ENCODE results near the gene MCM5. TPM values are rescaled to one million over a fixed set of nuclear protein-coding genes. Genes with fewer than 3 reads are reported as not detected.
A peak's percentile ranks its signal among the peaks of the same experiment; 100 is the strongest.
"Not testable (repeated sequence)": the region's sequence is repeated elsewhere in the genome, so short reads cannot be mapped to it uniquely, and the experiment has no call there.

MCM5 gene
- total RNA-seq, 4 donors from 2014 or later = 19.8 to 25.3 (median 22.4) TPM

DNA sequence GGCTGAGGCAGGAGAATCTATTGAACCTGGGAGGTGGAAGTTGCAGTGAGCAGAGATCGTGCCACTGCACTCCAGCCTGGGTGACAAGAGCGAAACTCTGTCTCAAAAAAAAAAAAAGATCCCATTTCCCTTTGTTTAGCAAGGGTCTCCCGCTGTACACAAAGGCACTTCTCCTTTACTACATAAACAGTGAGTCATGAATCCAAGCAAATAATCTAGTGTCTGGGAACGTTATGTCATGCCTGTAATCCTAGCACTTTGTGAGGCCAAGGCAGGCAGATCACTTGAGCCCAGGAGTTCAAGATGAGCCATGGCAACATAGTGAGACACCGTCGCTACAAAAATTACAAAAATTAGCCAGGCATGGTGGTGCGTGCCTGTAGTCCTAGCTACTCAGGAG lies 35.7 kb upstream of the MCM5 start:
- not testable (repeated sequence) for H3K9me3 ChIP-seq; DNase-seq (ENCODE audit: low spot score in 2 of 2); H3K27me3 ChIP-seq; H3K36me3 ChIP-seq; H3K4me3 ChIP-seq; H3K4me1 ChIP-seq
- TF ChIP-seq EP300 (IDR thresholded peaks at IDR 0.05) = peak in 1 of 2 donors; percentile 60
- H3K27ac ChIP-seq = peak overlapping the region in 2 of 4 donors; percentile 23 to 59
- whole genome bisulfite sequencing, 2 donors = 70 to 72% methylated on average over 7 of the region's 7 CpGs

DNA sequence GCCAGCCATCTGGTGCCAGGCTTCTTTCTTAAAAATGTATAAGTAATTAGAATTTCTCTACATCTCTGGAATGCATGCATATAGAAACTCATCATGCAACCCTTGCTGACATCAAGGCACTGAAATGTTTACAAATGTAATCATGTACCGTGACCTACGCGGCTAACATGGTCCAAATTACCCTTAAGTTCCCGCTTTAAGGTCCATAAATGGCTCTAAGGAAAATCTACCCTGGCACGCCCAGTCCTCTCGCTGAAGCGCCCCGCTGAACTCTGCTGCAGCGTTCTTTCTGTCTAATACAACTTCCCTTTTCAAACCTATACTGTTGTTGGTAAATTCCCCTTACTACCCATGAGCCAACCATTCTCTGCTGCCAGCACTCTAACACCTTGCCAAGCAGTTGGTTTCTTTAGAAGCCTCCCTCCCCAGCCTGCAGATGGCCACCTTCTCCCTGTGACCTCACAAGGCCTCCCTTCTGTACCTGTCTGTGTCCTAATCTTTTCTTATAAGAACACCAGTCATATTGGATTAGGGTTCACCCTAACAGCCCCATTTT lies 32.5 kb upstream of the MCM5 start:
- H3K4me1 ChIP-seq = peaks cover 0 to 20% (median 7%) of the 10 kb centered on the region in 4 donors
- peak overlapping the region in 1 of 4 donors; percentile 45 for H3K27ac ChIP-seq
- no peaks in the 10 kb centered on the region for H3K27me3 ChIP-seq
- TF ChIP-seq, protein P1, sequence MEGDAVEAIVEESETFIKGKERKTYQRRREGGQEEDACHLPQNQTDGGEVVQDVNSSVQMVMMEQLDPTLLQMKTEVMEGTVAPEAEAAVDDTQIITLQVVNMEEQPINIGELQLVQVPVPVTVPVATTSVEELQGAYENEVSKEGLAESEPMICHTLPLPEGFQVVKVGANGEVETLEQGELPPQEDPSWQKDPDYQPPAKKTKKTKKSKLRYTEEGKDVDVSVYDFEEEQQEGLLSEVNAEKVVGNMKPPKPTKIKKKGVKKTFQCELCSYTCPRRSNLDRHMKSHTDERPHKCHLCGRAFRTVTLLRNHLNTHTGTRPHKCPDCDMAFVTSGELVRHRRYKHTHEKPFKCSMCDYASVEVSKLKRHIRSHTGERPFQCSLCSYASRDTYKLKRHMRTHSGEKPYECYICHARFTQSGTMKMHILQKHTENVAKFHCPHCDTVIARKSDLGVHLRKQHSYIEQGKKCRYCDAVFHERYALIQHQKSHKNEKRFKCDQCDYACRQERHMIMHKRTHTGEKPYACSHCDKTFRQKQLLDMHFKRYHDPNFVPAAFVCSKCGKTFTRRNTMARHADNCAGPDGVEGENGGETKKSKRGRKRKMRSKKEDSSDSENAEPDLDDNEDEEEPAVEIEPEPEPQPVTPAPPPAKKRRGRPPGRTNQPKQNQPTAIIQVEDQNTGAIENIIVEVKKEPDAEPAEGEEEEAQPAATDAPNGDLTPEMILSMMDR (IDR thresholded peaks at IDR 0.05) = no peak
- TF ChIP-seq POLR2A (IDR thresholded peaks at IDR 0.05) = no peak
- no peak for TF ChIP-seq EP300 (IDR thresholded peaks at IDR 0.05)
- 78 to 79% methylated on average over 9 of the region's 9 CpGs for WGBS, 2 donors
- no peak for DNase-seq (ENCODE audit: low spot score in 2 of 2)
- H3K36me3 ChIP-seq = no peaks in the 10 kb centered on the region
- no peaks in the 10 kb centered on the region for H3K9me3 ChIP-seq
- no peak overlapping the region for H3K4me3 ChIP-seq

- H3K4me1 ChIP-seq = peaks cover 0 to 22% (median 7%) of the 10 kb centered on the region in 4 donors
- DNase-seq (ENCODE audit: low spot score in 2 of 2) = no peak
- no peaks in the 10 kb centered on the region for H3K9me3 ChIP-seq
- H3K27me3 ChIP-seq = no peaks in the 10 kb centered on the region
- H3K4me3 ChIP-seq = no peak overlapping the region
- WGBS, 2 donors = 84 to 86% methylated on average over 6 of the region's 6 CpGs
- H3K27ac ChIP-seq = no peak overlapping the region
- H3K36me3 ChIP-seq = no peaks in the 10 kb centered on the region
- TF ChIP-seq, protein P1 (IDR thresholded peaks at IDR 0.05) = no peak
- TF ChIP-seq EP300 (IDR thresholded peaks at IDR 0.05) (no peak), POLR2A (IDR thresholded peaks at IDR 0.05) (no peak)
Measured at GRCh38 chr22:35368386-35368785, 31.6 kb upstream of the MCM5 start.

DNA sequence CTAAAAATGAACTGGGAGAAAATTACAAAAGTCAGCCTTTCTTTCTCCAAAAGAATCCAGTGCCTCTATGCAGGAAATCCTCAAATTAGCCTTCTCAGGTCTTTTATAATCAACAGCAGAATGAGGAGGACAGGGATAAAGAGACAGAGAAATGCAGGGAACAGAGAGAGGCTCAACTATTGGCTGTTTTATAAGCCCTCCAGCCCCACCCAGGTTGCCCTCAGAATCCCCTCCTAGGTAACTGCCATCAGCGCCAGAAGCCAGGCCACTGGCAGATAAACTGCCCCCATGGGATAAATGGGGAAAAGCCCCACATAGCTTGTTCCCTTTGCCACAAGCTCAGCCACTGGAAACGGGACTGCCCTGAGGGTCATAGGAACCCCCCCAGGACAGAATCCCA lies 29.9 kb upstream of the MCM5 start:
- no peak for DNase-seq (ENCODE audit: low spot score in 2 of 2)
- 49 to 59% methylated on average over 2 of the region's 2 CpGs for WGBS, 2 donors

DNA sequence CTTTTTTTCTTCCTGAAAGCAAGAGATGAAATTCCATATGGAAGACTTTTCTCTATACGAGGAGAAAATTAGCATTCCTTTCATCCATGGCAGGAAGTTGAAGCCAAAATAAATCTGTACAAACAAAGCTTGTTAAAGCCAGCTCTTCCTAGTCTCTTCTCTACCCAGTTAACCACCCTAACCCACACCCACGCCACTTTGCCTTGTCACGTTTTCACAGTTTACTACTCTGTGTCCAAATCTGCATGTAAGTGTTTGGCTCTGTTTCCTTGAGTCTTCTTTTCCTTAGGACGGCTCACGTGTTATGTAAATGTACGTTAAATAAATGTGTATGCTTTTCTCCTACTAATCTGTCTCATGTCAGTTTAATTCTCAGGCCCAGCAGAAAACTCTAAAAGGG lies 26.2 kb upstream of the MCM5 start:
- WGBS, 2 donors = 73 to 77% methylated on average over 6 of the region's 6 CpGs

More for the DNA sequence above, 29.9 kb upstream of the MCM5 start:
- no peaks in the 10 kb centered on the region for H3K36me3 ChIP-seq
- H3K27me3 ChIP-seq = no peaks in the 10 kb centered on the region
- TF ChIP-seq EP300 (IDR thresholded peaks at IDR 0.05) = no peak
- no peak for TF ChIP-seq POLR2A (IDR thresholded peaks at IDR 0.05)
- TF ChIP-seq, protein P1 (IDR thresholded peaks at IDR 0.05) = no peak
- H3K9me3 ChIP-seq = no peaks in the 10 kb centered on the region
- H3K27ac ChIP-seq = peak overlapping the region in 1 of 4 donors; percentile 9
- H3K4me3 ChIP-seq = no peak overlapping the region
- H3K4me1 ChIP-seq = peaks cover 0 to 22% (median 7%) of the 10 kb centered on the region in 4 donors

More for the DNA sequence above, 26.2 kb upstream of the MCM5 start:
- Histone ChIP-seq H3K36me3 (no peaks in the 10 kb centered on the region), H3K27ac (no peak overlapping the region), H3K9me3 (no peaks in the 10 kb centered on the region), H3K4me3 (no peak overlapping the region), H3K4me1 (peaks cover 0 to 54% (median 23%) of the 10 kb centered on the region in 4 donors), H3K27me3 (no peaks in the 10 kb centered on the region)
- no peak for DNase-seq (ENCODE audit: low spot score in 2 of 2)
- TF ChIP-seq, protein P1 (IDR thresholded peaks at IDR 0.05) = no peak
- TF ChIP-seq EP300 (IDR thresholded peaks at IDR 0.05) (no peak), POLR2A (IDR thresholded peaks at IDR 0.05) (no peak)
